ENCODE results near the gene SMIM10L2A. TPM values are rescaled to one million over a fixed set of nuclear protein-coding genes. Genes with fewer than 3 reads are reported as not detected.
"Not testable (repeated sequence)": the region's sequence is repeated elsewhere in the genome, so short reads cannot be mapped to it uniquely, and the experiment has no call there.

The SMIM10L2A gene
- total and polyA plus RNA-seq, 2 experiments from 2014 or later: 1.4 to 5.6 TPM

DNA sequence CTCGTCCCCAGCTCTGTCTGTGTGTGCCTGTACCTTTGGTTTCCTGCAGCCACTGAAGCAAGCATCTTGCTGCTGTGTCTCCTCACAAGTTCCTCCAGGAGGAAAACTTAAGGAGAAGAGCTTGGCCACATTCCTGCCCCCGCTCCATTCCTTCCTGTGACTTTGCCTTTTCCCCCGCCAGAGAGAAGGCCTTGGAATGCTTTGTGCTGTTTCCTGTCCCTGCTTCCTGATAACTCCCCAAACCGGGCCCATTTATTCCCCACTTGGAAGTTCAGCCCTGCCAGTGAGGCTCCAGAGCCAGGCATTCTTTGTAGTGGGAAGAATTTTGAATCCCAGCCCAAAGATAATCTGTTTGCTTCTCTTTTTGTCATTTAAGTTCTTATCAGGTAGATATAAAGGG, 33.1 kb downstream of the SMIM10L2A start (continued):
- TF ChIP-seq, protein P1, sequence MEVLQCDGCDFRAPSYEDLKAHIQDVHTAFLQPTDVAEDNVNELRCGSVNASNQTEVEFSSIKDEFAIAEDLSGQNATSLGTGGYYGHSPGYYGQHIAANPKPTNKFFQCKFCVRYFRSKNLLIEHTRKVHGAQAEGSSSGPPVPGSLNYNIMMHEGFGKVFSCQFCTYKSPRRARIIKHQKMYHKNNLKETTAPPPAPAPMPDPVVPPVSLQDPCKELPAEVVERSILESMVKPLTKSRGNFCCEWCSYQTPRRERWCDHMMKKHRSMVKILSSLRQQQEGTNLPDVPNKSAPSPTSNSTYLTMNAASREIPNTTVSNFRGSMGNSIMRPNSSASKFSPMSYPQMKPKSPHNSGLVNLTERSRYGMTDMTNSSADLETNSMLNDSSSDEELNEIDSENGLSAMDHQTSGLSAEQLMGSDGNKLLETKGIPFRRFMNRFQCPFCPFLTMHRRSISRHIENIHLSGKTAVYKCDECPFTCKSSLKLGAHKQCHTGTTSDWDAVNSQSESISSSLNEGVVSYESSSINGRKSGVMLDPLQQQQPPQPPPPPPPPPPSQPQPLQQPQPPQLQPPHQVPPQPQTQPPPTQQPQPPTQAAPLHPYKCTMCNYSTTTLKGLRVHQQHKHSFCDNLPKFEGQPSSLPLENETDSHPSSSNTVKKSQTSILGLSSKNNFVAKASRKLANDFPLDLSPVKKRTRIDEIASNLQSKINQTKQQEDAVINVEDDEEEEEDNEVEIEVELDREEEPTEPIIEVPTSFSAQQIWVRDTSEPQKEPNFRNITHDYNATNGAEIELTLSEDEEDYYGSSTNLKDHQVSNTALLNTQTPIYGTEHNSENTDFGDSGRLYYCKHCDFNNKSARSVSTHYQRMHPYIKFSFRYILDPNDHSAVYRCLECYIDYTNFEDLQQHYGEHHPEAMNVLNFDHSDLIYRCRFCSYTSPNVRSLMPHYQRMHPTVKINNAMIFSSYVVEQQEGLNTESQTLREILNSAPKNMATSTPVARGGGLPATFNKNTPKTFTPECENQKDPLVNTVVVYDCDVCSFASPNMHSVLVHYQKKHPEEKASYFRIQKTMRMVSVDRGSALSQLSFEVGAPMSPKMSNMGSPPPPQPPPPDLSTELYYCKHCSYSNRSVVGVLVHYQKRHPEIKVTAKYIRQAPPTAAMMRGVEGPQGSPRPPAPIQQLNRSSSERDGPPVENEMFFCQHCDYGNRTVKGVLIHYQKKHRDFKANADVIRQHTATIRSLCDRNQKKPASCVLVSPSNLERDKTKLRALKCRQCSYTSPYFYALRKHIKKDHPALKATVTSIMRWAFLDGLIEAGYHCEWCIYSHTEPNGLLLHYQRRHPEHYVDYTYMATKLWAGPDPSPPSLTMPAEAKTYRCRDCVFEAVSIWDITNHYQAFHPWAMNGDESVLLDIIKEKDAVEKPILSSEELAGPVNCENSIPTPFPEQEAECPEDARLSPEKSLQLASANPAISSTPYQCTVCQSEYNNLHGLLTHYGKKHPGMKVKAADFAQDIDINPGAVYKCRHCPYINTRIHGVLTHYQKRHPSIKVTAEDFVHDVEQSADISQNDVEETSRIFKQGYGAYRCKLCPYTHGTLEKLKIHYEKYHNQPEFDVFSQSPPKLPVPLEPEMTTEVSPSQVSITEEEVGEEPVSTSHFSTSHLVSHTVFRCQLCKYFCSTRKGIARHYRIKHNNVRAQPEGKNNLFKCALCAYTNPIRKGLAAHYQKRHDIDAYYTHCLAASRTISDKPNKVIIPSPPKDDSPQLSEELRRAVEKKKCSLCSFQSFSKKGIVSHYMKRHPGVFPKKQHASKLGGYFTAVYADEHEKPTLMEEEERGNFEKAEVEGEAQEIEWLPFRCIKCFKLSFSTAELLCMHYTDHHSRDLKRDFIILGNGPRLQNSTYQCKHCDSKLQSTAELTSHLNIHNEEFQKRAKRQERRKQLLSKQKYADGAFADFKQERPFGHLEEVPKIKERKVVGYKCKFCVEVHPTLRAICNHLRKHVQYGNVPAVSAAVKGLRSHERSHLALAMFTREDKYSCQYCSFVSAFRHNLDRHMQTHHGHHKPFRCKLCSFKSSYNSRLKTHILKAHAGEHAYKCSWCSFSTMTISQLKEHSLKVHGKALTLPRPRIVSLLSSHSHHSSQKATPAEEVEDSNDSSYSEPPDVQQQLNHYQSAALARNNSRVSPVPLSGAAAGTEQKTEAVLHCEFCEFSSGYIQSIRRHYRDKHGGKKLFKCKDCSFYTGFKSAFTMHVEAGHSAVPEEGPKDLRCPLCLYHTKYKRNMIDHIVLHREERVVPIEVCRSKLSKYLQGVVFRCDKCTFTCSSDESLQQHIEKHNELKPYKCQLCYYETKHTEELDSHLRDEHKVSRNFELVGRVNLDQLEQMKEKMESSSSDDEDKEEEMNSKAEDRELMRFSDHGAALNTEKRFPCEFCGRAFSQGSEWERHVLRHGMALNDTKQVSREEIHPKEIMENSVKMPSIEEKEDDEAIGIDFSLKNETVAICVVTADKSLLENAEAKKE (CRISPR knock-in tag; IDR thresholded peaks at IDR 0.05): no peak

DNA sequence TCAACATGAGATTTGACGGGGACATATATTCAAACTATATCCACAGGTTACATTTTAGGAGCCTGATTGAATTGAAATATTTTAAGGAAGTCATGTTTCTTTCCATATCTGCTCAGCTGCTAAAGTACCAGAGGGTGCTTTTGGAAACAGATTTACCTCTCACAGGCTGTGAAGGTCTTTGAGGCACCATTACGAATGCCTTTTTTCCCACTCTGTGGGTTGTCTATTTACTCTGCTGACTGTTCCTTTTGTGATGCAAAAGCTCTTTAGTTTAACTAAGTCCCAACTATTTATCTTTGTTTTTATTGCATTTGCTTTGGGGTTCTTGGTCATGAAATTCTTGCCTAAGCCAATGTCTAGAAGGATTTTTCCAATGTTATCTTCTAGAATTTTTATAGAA, 40.0 kb downstream of the SMIM10L2A start:
- H3K27ac ChIP-seq (ENCODE audit: low read depth); H3K9me2 ChIP-seq (ENCODE audit: insufficient read depth); H4K20me1 ChIP-seq (replicated peaks; ENCODE audit: insufficient read depth); H3K4me1 ChIP-seq (ENCODE audit: insufficient read depth); H3F3A ChIP-seq (replicated peaks; ENCODE audit: low read depth); H2AFZ ChIP-seq; H3K27me3 ChIP-seq (ENCODE audit: insufficient read depth); H3K27ac Mint-ChIP-seq; H3K36me3 Mint-ChIP-seq (ENCODE audit: low read depth); H3K4me3 ChIP-seq; H3K4me3 Mint-ChIP-seq; H3K27me3 Mint-ChIP-seq (ENCODE audit: insufficient read depth, low read depth, poor library complexity); H3K4me2 ChIP-seq; H3K79me2 ChIP-seq (replicated peaks; ENCODE audit: insufficient read depth); H3K36me3 ChIP-seq (ENCODE audit: insufficient read depth): not testable (repeated sequence)
- Mint-ChIP-seq H3K4me1 (peaks cover 14% of the 10 kb centered on the region), H3K9me3 (peaks cover 17% of the 10 kb centered on the region)
- ATAC-seq (peak; percentile 55; the same call in 2 of the 3 replicates), DNase-seq (ENCODE audit: low spot score) (peak; percentile 6)
- TF ChIP-seq NANOG (IDR thresholded peaks at IDR 0.05; ENCODE audit: borderline replicate concordance): peak; percentile 44; the same call in 1 of the 2 replicates
- TF ChIP-seq, protein P1 (CRISPR knock-in tag; IDR thresholded peaks at IDR 0.05): peak; percentile 52

All from GM23338 (cell line).